SK-N-SH (cell line): ENCODE data around the gene ATG16L1. TPM values are rescaled to one million over a fixed set of nuclear protein-coding genes. Genes with fewer than 3 reads are reported as not detected.

Experiments used
- CTCF ChIA-PET: fragments of 300-600, 350-600 bp; formaldehyde crosslinking; extraction: SDS; loops from one replicate; lab custom pipeline; 2021; lab: Yijun Ruan, JAX
- POLR2A ChIA-PET: fragments of 350-600 bp; sonication (Branson Sonifier 250); formaldehyde crosslinking; extraction: SDS; loops from one replicate; lab custom pipeline; 2020; ENCODE audit warnings: antibody characterized with exemption, inconsistent platforms; lab: Yijun Ruan, JAX
- DNase-seq: peaks from one replicate; pipeline ENCODE4 v3.0.0; 2012
- H2AFZ ChIP-seq: fragments of 200-600 bp; sonication (generic); 2 replicates; pipeline ENCODE4 v1.8.1; 2016; ENCODE audit warnings: antibody characterized with exemption, mild to moderate bottlenecking, low read depth
- H3F3A ChIP-seq: fragments of 200-600 bp; sonication (generic); replicated peaks from 2 replicates; pipeline ENCODE3; 2016; ENCODE audit warnings: antibody characterized with exemption, mild to moderate bottlenecking; ENCODE audit not compliant: insufficient read depth
- H3K27ac ChIP-seq, 2 experiments: fragments of 200-500 bp in 1 of 2; fragments of 200-600 bp in 1 of 2; sonication (Bioruptor generic) in 1 of 2; sonication (generic), shearing (Covaris generic) in 1 of 2; 2 replicates each; pipeline versions ENCODE4 v1.5.1 to v1.6.1; 2014 to 2016; ENCODE audit warnings: low read depth in 2 of 2, inconsistent platforms in 1 of 2, low read length in 1 of 2, mild to moderate bottlenecking in 1 of 2, mixed read lengths in 1 of 2
- H3K27me3 ChIP-seq: fragments of 200-600 bp; sonication (generic), shearing (Covaris generic); 2 replicates; pipeline ENCODE4 v1.6.1; 2016; ENCODE audit warnings: mixed run types; ENCODE audit not compliant: insufficient read depth
- H3K36me3 ChIP-seq, 2 experiments: fragments of 200-500 bp in 1 of 2; fragments of 200-600 bp in 1 of 2; sonication (Bioruptor generic) in 1 of 2; sonication (generic) in 1 of 2; replicated peaks in 1 of 2; 2 replicates each; pipeline versions ENCODE3 to v1.5.1; 2014 to 2016; ENCODE audit warnings: low read length in 1 of 2, mild to moderate bottlenecking in 1 of 2; ENCODE audit not compliant: insufficient read depth in 2 of 2, control insufficient read depth in 1 of 2
- H3K4me1 ChIP-seq, 2 experiments: fragments of 200-500 bp in 1 of 2; fragments of 200-600 bp in 1 of 2; sonication (Bioruptor generic) in 1 of 2; sonication (generic), shearing (Covaris generic) in 1 of 2; 2 replicates each; pipeline versions ENCODE4 v1.5.1 to v1.6.1; 2014 to 2016; ENCODE audit warnings: low read depth in 1 of 2, low read length in 1 of 2, mixed run types in 1 of 2; ENCODE audit not compliant: insufficient read depth in 2 of 2, control insufficient read depth in 1 of 2
- H3K4me2 ChIP-seq: fragments of 200-600 bp; sonication (generic), shearing (Covaris generic); 2 replicates; pipeline ENCODE4 v1.6.1; 2017; ENCODE audit warnings: mixed run types
- H3K4me3 ChIP-seq, 2 experiments: fragments of 200-500 bp in 1 of 2; fragments of 200-600 bp in 1 of 2; sonication (Bioruptor generic) in 1 of 2; sonication (generic), shearing (Covaris generic) in 1 of 2; 2 replicates each; pipeline versions ENCODE4 v1.5.1 to v1.8.1; 2014 to 2016; ENCODE audit warnings: low read depth in 2 of 2, inconsistent platforms in 1 of 2, low read length in 1 of 2, mild to moderate bottlenecking in 1 of 2, mixed read lengths in 1 of 2, moderate library complexity in 1 of 2
- H3K79me2 ChIP-seq: fragments of 200-600 bp; sonication (generic); 2 replicates; pipeline ENCODE4 v1.8.1; 2017; ENCODE audit warnings: mild to moderate bottlenecking; ENCODE audit not compliant: insufficient read depth
- H3K9ac ChIP-seq: fragments of 200-600 bp; sonication (generic); 2 replicates; pipeline ENCODE4 v1.6.1; 2017; ENCODE audit warnings: mixed run types
- H3K9me2 ChIP-seq: fragments of 200-600 bp; sonication (generic); 2 replicates; pipeline ENCODE4 v1.6.1; 2017; ENCODE audit warnings: mixed run types
- H3K9me3 ChIP-seq: fragments of 200-600 bp; sonication (generic); 2 replicates; pipeline ENCODE4 v1.6.1; 2017; ENCODE audit warnings: mixed run types, mild to moderate bottlenecking, moderate library complexity
- H4K20me1 ChIP-seq: fragments of 200-600 bp; sonication (generic); 2 replicates; pipeline ENCODE4 v1.6.1; 2017; ENCODE audit warnings: mild to moderate bottlenecking, mixed run types; ENCODE audit not compliant: insufficient read depth
- CTCF ChIP-seq: fragments of 200-600 bp; sonication (generic); IDR thresholded peaks from 2 replicates; pipeline ENCODE4 v1.6.1; 2017; ENCODE audit warnings: antibody characterized with exemption, mild to moderate bottlenecking, moderate library complexity
- EP300 ChIP-seq, 2 experiments: IDR thresholded peaks; 2 replicates each; pipeline versions ENCODE4 v1.4.0 to v1.6.1; 2012; ENCODE audit warnings: borderline replicate concordance in 1 of 2, low read depth in 1 of 2, low read length in 1 of 2
- FOXJ3 ChIP-seq: sonication (generic); formaldehyde crosslinking; IDR thresholded peaks from 2 replicates; pipeline ENCODE4 v1.5.1; 2020; ENCODE audit warnings: mild to moderate bottlenecking, missing genetic modification reagents
- GABPA ChIP-seq: IDR thresholded peaks from 2 replicates; pipeline ENCODE4 v1.4.0; 2012; ENCODE audit warnings: low read depth, mild to moderate bottlenecking
- JUND ChIP-seq: IDR thresholded peaks from 2 replicates; pipeline ENCODE4 v1.4.0; 2012
- MAX ChIP-seq: IDR thresholded peaks from 2 replicates; pipeline ENCODE4 v1.4.0; 2012; ENCODE audit warnings: low read depth
- MEF2A ChIP-seq: IDR thresholded peaks from 2 replicates; pipeline ENCODE4 v1.4.0; 2012; ENCODE audit warnings: low read depth, borderline replicate concordance
- NFIC ChIP-seq: IDR thresholded peaks from 2 replicates; pipeline ENCODE4 v1.4.0; 2012; ENCODE audit warnings: borderline replicate concordance
- PBX3 ChIP-seq: IDR thresholded peaks from 2 replicates; pipeline ENCODE4; 2012
- POLR2AphosphoS5 ChIP-seq: IDR thresholded peaks from 2 replicates; pipeline ENCODE4 v1.6.1; 2012; ENCODE audit warnings: low read depth, low read length
- RCOR1 ChIP-seq: fragments of 150-350 bp; IDR thresholded peaks from 2 replicates; pipeline ENCODE4 v1.6.1; 2017; ENCODE audit warnings: antibody characterized with exemption, low read length
- RFX5 ChIP-seq: IDR thresholded peaks from 2 replicates; pipeline ENCODE4 v1.6.1; 2012; ENCODE audit warnings: mild to moderate bottlenecking, improper control_type of control experiment, low read length
- SIN3A ChIP-seq: IDR thresholded peaks from 2 replicates; pipeline ENCODE4 v1.6.1; 2012; ENCODE audit warnings: low read depth, mild to moderate bottlenecking, low read length, moderate library complexity, borderline replicate concordance
- TCF12 ChIP-seq: IDR thresholded peaks from 2 replicates; pipeline ENCODE4 v1.4.0; 2012
- TEAD4 ChIP-seq: IDR thresholded peaks from 2 replicates; pipeline ENCODE4 v1.4.0; 2012; ENCODE audit warnings: mild to moderate bottlenecking, borderline replicate concordance; ENCODE audit not compliant: insufficient read depth
- USF1 ChIP-seq: IDR thresholded peaks from 2 replicates; pipeline ENCODE4 v1.4.0; 2012; ENCODE audit warnings: low read depth, borderline replicate concordance
- whole genome bisulfite sequencing: methylation state at CpG from one replicate; pipeline ENCODE4 v1.1.6; 2017; ENCODE audit warnings: low lambda C conversion rate; 5-methylcytosine and 5-hydroxymethylcytosine counted together
- polyA plus RNA-seq, 3 experiments: library from polyadenylated mRNA; depleted of rRNA; stranded (reverse); fragments of >200 nt; gene quantifications; 2 replicates each; pipeline ENCODE4 v1.2.3, GENCODE V29; 2012
- TF ChIP-seq, protein P1 (sequence below): IDR thresholded peaks from 2 replicates; pipeline ENCODE4 v1.4.0; 2012; ENCODE audit warnings: low read depth, borderline replicate concordance
- TF ChIP-seq, protein P2 (sequence below): IDR thresholded peaks from 2 replicates; pipeline ENCODE4 v1.6.1; 2012; ENCODE audit warnings: mild to moderate bottlenecking, low read depth, low read length, moderate library complexity

ATG16L1 gene
- polyA plus RNA-seq, 1 of the 3 experiments (the other 2 are of a cell fraction) = 22.2 TPM

DNA sequence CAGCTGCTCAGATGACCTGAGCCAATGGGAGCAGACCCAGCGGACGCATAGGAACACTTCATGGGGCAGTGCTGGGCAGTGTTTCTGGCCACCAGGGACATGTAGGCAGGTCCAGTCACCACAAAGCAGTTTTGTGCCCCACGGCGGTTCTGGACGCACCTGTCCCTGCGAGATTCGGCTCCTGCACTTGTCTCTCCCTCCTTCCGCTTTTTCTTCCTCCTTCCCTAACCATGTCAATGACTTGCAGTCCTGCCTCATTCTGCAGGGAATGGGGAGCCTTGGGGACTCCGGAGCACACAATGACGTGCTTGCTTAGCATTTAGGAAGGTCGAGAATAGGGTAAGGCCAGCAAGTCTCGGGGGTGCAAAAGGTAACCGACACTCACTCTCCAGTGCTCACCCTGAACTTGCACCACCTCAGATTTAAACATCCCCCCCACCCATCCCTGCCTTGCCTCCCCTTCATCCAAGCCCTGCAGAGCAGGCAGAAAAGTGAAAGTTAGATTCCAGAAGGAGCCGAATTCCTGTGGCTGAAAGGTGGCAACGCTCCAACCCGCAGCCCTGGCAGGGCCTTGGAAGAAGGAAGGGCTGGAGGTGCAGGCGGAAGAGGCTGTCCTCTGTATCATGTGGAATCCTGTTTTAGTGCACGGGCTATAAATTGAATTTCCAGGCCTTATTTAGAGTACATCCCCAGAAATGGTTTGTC is 40.5 kb upstream of the ATG16L1 start:
- H3K9ac ChIP-seq = no peak overlapping the region
- TF ChIP-seq SIN3A (peak; percentile 44; the same call in 1 of the 2 replicates), RFX5 (no peak), CTCF (no peak), RCOR1 (no peak), PBX3 (peak; percentile 30; the same call in 1 of the 2 replicates), POLR2AphosphoS5 (peak; percentile 41; the same call in 1 of the 2 replicates), FOXJ3 (no peak), EP300 (IDR thresholded peaks at IDR 0.05; ENCODE audit: borderline replicate concordance in 1 of 2, low read depth in 1 of 2, low read length in 1 of 2) (peak in 1 of 2 experiments; percentile 58; a peak in 1 of 4 replicates), GABPA (peak; percentile 56), JUND (no peak; the same call in 1 of the 2 replicates), MAX (peak; percentile 67), USF1 (0 out of 2 replicates have a peak, but pooled peaks have one; percentile 35), TCF12 (peak; percentile 86), NFIC (peak; percentile 99), TEAD4 (peak; percentile 80), MEF2A (no peak; the same call in 1 of the 2 replicates)
- TF ChIP-seq, protein P1, sequence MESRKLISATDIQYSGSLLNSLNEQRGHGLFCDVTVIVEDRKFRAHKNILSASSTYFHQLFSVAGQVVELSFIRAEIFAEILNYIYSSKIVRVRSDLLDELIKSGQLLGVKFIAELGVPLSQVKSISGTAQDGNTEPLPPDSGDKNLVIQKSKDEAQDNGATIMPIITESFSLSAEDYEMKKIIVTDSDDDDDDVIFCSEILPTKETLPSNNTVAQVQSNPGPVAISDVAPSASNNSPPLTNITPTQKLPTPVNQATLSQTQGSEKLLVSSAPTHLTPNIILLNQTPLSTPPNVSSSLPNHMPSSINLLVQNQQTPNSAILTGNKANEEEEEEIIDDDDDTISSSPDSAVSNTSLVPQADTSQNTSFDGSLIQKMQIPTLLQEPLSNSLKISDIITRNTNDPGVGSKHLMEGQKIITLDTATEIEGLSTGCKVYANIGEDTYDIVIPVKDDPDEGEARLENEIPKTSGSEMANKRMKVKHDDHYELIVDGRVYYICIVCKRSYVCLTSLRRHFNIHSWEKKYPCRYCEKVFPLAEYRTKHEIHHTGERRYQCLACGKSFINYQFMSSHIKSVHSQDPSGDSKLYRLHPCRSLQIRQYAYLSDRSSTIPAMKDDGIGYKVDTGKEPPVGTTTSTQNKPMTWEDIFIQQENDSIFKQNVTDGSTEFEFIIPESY = no peak
- TF ChIP-seq, protein P2, sequence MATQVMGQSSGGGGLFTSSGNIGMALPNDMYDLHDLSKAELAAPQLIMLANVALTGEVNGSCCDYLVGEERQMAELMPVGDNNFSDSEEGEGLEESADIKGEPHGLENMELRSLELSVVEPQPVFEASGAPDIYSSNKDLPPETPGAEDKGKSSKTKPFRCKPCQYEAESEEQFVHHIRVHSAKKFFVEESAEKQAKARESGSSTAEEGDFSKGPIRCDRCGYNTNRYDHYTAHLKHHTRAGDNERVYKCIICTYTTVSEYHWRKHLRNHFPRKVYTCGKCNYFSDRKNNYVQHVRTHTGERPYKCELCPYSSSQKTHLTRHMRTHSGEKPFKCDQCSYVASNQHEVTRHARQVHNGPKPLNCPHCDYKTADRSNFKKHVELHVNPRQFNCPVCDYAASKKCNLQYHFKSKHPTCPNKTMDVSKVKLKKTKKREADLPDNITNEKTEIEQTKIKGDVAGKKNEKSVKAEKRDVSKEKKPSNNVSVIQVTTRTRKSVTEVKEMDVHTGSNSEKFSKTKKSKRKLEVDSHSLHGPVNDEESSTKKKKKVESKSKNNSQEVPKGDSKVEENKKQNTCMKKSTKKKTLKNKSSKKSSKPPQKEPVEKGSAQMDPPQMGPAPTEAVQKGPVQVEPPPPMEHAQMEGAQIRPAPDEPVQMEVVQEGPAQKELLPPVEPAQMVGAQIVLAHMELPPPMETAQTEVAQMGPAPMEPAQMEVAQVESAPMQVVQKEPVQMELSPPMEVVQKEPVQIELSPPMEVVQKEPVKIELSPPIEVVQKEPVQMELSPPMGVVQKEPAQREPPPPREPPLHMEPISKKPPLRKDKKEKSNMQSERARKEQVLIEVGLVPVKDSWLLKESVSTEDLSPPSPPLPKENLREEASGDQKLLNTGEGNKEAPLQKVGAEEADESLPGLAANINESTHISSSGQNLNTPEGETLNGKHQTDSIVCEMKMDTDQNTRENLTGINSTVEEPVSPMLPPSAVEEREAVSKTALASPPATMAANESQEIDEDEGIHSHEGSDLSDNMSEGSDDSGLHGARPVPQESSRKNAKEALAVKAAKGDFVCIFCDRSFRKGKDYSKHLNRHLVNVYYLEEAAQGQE = no peak
- TF ChIP-seq, all 33 proteins: peak for 10
- DNase-seq = no peak
- peak overlapping the region in 1 of 2 experiments; percentile 56; a peak in 1 of 4 replicates for H3K27ac ChIP-seq
- H4K20me1 ChIP-seq = peaks cover 13% of the 10 kb centered on the region; the same call in 1 of the 2 replicates
- no peaks in the 10 kb centered on the region; the same call in 1 of the 2 replicates for H3K27me3 ChIP-seq
- H3K4me2 ChIP-seq = peak overlapping the region; percentile 31; the same call in 1 of the 2 replicates
- H3F3A ChIP-seq = peaks cover 13% of the 10 kb centered on the region
- H3K4me3 ChIP-seq = no peak overlapping the region
- ChIA-PET POLR2A (no interaction called here), CTCF (interaction anchor here (1.0 to 2.0 kb wide), 3 partner anchors 11 to 357 kb away, joined by 3 to 6 read pairs (median 3); no protein-coding TSS in a partner anchor)
- no peaks in the 10 kb centered on the region for H3K9me3 ChIP-seq
- no peaks in the 10 kb centered on the region for H3K36me3 ChIP-seq
- WGBS = 64% methylated on average over 15 of the region's 18 CpGs
- peaks cover 4 to 30% of the 10 kb centered on the region in 2 experiments; a peak in 3 of 4 replicates for H3K4me1 ChIP-seq
- H3K79me2 ChIP-seq = no peaks in the 10 kb centered on the region
- no peaks in the 10 kb centered on the region for H3K9me2 ChIP-seq
- peak overlapping the region; percentile 41; the same call in 1 of the 2 replicates for H2AFZ ChIP-seq
